GM12878 (cell line): ENCODE measurements around the gene FKBP14. TPM values are rescaled to one million over a fixed set of nuclear protein-coding genes. Genes with fewer than 3 reads are reported as not detected.

Source experiments
- ATAC-seq: fragments of 200-7000 bp; cut with Tn5 transposase; 3 replicates; pipeline ENCODE4 v1.9.1; 2020; ENCODE audit warnings: mild to moderate bottlenecking, moderate library complexity
- BruUV-seq: library from RNA; stranded (reverse); fragments of 400-500 nt; replicated peaks from 2 replicates; lab custom pipeline; 2021; lab: Mats Ljungman, UMichigan
- CTCF ChIA-PET: fragments of 300-600 bp; sonication (Branson Sonifier 250); formaldehyde crosslinking; extraction: SDS; loops from one replicate; lab custom pipeline; 2021; ENCODE audit warnings: inconsistent platforms; lab: Yijun Ruan, JAX
- POLR2A ChIA-PET: fragments of 350-600 bp; formaldehyde crosslinking; extraction: SDS; loops from one replicate; lab custom pipeline; 2021; ENCODE audit warnings: inconsistent platforms; lab: Charles Lee
- RAD21 ChIA-PET: fragments of 300-600 bp; sonication (Branson Sonifier 250); formaldehyde crosslinking; loops from one replicate; lab custom pipeline; 2023; ENCODE audit warnings: antibody characterized with exemption; ENCODE audit not compliant: unreplicated experiment; lab: Charles Lee
- SMC1A ChIA-PET: fragments of 300-600 bp; sonication (Branson Sonifier 250); formaldehyde crosslinking; loops from one replicate; lab custom pipeline; 2023; ENCODE audit not compliant: unreplicated experiment, uncharacterized antibody; lab: Charles Lee
- DNase-seq: peaks from one replicate; pipeline ENCODE4 v3.0.0-alpha.2; 2011; ENCODE audit warnings: low read depth, low spot score
- FAIRE-seq: peaks from 3 replicates; lab custom pipeline; 2011; peaks lifted over from hg19 to GRCh38; lab: Jason Lieb, UNC
- H2AFZ ChIP-seq: 2 replicates; pipeline ENCODE4 v1.6.0; 2011; ENCODE audit warnings: low read depth, low read length, control low read depth; ENCODE audit not compliant: control insufficient read depth
- H3K27ac ChIP-seq: 2 replicates; pipeline ENCODE4 v1.5.1; 2011; ENCODE audit warnings: control low read depth; ENCODE audit not compliant: control insufficient read depth, insufficient read depth
- H3K27me3 ChIP-seq, 2 experiments: replicated peaks in 1 of 2; 2 replicates each; pipeline versions ENCODE4 v1.6.0 to v1.6.1; 2011; ENCODE audit warnings: low read length in 1 of 2; ENCODE audit not compliant: control insufficient read depth in 2 of 2, insufficient read depth in 2 of 2
- H3K36me3 ChIP-seq, 2 experiments: 2 replicates each; pipeline ENCODE4 v1.5.1; 2011; ENCODE audit warnings: low read length in 1 of 2; ENCODE audit not compliant: control insufficient read depth in 2 of 2, insufficient read depth in 2 of 2
- H3K4me1 ChIP-seq: 2 replicates; pipeline ENCODE4 v1.6.1; 2011; ENCODE audit warnings: mild to moderate bottlenecking, low read length, moderate library complexity, mixed read lengths; ENCODE audit not compliant: control insufficient read depth, insufficient read depth
- H3K4me2 ChIP-seq: 2 replicates; pipeline ENCODE4 v1.6.0; 2011; ENCODE audit warnings: control low read depth; ENCODE audit not compliant: control insufficient read depth, insufficient read depth
- H3K4me3 ChIP-seq: fragments of 200-600 bp; sonication (generic); 2 replicates; pipeline ENCODE4 v1.5.1; 2016
- H3K79me2 ChIP-seq: 2 replicates; pipeline ENCODE4 v1.6.0; 2011; ENCODE audit warnings: low read length; ENCODE audit not compliant: control insufficient read depth, insufficient read depth
- H3K9ac ChIP-seq: 2 replicates; pipeline ENCODE4 v1.8.0; 2011; ENCODE audit warnings: low read length, control low read depth, mixed read lengths; ENCODE audit not compliant: control insufficient read depth, insufficient read depth
- H3K9me3 ChIP-seq: replicated peaks from 3 replicates; pipeline ENCODE4 v1.5.1; 2011; ENCODE audit warnings: mild to moderate bottlenecking, low read length; ENCODE audit not compliant: control insufficient read depth, insufficient read depth
- H4K20me1 ChIP-seq: 2 replicates; pipeline ENCODE4 v1.6.0; 2011; ENCODE audit not compliant: control insufficient read depth, insufficient read depth
- MEF2B ChIP-seq: fragments of 450-650 bp; IDR thresholded peaks from 2 replicates; pipeline ENCODE4 v1.6.1; 2018; ENCODE audit warnings: mild to moderate bottlenecking, moderate library complexity; ENCODE audit not compliant: partially characterized antibody, poor library complexity, severe bottlenecking
- PAX5 ChIP-seq: IDR thresholded peaks from 2 replicates; pipeline ENCODE4 v1.6.1; 2011; ENCODE audit warnings: low read depth, low read length, borderline replicate concordance
- WGBS: methylation state at CpG from one replicate; pipeline ENCODE4 v1.1.6; 2016; ENCODE audit warnings: low lambda C conversion rate; ENCODE audit not compliant: insufficient replicate concordance, insufficient coverage; ENCODE audit errors: missing lambda C conversion rate; 5-methylcytosine and 5-hydroxymethylcytosine counted together
- in situ Hi-C: fragments of 300-500 bp; cut with MboI; formaldehyde crosslinking; loops from 9 replicates; pipeline ENCODE4 v1.14.3; 2018; ENCODE audit warnings: mixed read lengths
- intact Hi-C: fragments of 100-400 bp; cut with micrococcal nuclease; formaldehyde crosslinking; loops from one replicate; pipeline ENCODE4 v1.14.2; 2022; ENCODE audit not compliant: unreplicated experiment
- polyA plus RNA-seq, 11 experiments: library from polyadenylated mRNA; depleted of rRNA in 4 of 11; unstranded in 6 of 11; stranded (reverse) in 5 of 11; fragments of >200 nt; fragmentation: Nextera tagmentation in 4 of 11; fragmentation: Illumina TruSeq in 1 of 11; extraction: Ambion mirVana in 4 of 11; extraction: Trizol in 1 of 11; gene quantifications; 1 replicate in 1 of 11; 2 replicates in 10 of 11; pipeline versions ENCODE4 v1.2.1 to v1.2.3, GENCODE V29; 2011 to 2016; ENCODE audit warnings: inconsistent platforms in 2 of 11, missing spikeins in 2 of 11, low read depth in 1 of 11
- total RNA-seq, 4 experiments: library from RNA; depleted of rRNA in 3 of 4; stranded (reverse); fragments of >200 nt in 3 of 4; fragmentation: Illumina TruSeq in 1 of 4; extraction: Trizol in 1 of 4; gene quantifications; 2 replicates each; pipeline versions ENCODE4 v1.2.1 to v1.2.3, GENCODE V29; 2013 to 2021
- TF ChIP-seq, protein P1 (sequence below): IDR thresholded peaks from 2 replicates; pipeline ENCODE4 v1.6.1; 2012; ENCODE audit warnings: improper control_type of control experiment, low read depth, low read length; ENCODE audit not compliant: insufficient replicate concordance

Gene FKBP14
- total and polyA plus RNA-seq, 10 of the 15 experiments (the other 5 are each of a cell fraction or from before 2014, with no cell fraction given) = 2.7 to 8.9 (median 5.6) TPM

DNA sequence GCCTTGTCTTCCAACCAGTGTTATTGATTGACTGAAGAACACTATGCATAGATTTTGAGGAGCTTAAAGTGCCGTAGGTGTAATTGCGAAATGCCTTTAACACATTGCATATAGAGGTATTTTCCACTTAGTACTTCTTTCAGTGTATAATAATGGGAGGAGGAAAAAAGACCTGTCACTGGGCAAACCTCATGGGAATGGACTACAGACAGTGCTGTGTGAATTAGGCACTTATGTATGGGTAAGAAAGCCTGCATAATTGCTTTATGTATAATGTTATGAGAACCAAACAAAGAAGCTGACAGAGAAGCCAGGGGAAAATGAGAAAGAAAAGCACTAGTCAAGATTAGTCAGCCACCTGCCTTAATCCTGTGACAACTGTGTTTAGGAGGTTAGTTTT lies 24.5 kb downstream of the FKBP14 start:
- Histone ChIP-seq H3K27ac (no peak overlapping the region), H3K9me3 (no peaks in the 10 kb centered on the region), H3K4me2 (no peak overlapping the region), H2AFZ (no peak overlapping the region), H3K9ac (no peak overlapping the region), H3K27me3 (no peaks in the 10 kb centered on the region), H3K36me3 (no peaks in the 10 kb centered on the region), H3K4me3 (no peak overlapping the region), H3K79me2 (no peaks in the 10 kb centered on the region), H4K20me1 (no peaks in the 10 kb centered on the region), H3K4me1 (no peaks in the 10 kb centered on the region)
- RAD21 ChIA-PET = no interaction called here
- SMC1A ChIA-PET = interaction anchor here (0.9 to 1.1 kb wide), 3 partner anchors 9 to 43 kb away, joined by 3 to 5 read pairs (median 3); no protein-coding TSS in a partner anchor
- CTCF ChIA-PET = interaction anchor here (0.8 kb wide), 1 partner anchor 59 kb away, joined by 3 read pairs; no protein-coding TSS in a partner anchor
- 98% methylated on average over 2 of the region's 2 CpGs for WGBS
- POLR2A ChIA-PET = interaction anchor here (0.6 kb wide), 1 partner anchor 21 kb away, joined by 3 read pairs; no protein-coding TSS in a partner anchor
- intact Hi-C loops (no loop called here), in situ Hi-C loops (no loop called here)
- no TSS peak for BruUV-seq
- ATAC-seq = no peak
- no peak for DNase-seq
- TF ChIP-seq, protein P1, sequence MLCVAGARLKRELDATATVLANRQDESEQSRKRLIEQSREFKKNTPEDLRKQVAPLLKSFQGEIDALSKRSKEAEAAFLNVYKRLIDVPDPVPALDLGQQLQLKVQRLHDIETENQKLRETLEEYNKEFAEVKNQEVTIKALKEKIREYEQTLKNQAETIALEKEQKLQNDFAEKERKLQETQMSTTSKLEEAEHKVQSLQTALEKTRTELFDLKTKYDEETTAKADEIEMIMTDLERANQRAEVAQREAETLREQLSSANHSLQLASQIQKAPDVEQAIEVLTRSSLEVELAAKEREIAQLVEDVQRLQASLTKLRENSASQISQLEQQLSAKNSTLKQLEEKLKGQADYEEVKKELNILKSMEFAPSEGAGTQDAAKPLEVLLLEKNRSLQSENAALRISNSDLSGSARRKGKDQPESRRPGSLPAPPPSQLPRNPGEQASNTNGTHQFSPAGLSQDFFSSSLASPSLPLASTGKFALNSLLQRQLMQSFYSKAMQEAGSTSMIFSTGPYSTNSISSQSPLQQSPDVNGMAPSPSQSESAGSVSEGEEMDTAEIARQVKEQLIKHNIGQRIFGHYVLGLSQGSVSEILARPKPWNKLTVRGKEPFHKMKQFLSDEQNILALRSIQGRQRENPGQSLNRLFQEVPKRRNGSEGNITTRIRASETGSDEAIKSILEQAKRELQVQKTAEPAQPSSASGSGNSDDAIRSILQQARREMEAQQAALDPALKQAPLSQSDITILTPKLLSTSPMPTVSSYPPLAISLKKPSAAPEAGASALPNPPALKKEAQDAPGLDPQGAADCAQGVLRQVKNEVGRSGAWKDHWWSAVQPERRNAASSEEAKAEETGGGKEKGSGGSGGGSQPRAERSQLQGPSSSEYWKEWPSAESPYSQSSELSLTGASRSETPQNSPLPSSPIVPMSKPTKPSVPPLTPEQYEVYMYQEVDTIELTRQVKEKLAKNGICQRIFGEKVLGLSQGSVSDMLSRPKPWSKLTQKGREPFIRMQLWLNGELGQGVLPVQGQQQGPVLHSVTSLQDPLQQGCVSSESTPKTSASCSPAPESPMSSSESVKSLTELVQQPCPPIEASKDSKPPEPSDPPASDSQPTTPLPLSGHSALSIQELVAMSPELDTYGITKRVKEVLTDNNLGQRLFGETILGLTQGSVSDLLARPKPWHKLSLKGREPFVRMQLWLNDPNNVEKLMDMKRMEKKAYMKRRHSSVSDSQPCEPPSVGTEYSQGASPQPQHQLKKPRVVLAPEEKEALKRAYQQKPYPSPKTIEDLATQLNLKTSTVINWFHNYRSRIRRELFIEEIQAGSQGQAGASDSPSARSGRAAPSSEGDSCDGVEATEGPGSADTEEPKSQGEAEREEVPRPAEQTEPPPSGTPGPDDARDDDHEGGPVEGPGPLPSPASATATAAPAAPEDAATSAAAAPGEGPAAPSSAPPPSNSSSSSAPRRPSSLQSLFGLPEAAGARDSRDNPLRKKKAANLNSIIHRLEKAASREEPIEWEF = peak; percentile 16
- no peak for TF ChIP-seq PAX5
- TF ChIP-seq MEF2B = peak; percentile 71
- TF ChIP-seq, all 136 proteins: peak for 2
- FAIRE-seq = peak; percentile 57
